ENCODE measurements around the gene ARRDC5.
"Not testable (repeated sequence)": the region's sequence is repeated elsewhere in the genome, so short reads cannot be mapped to it uniquely, and the experiment has no call there.

ARRDC5 gene

DNA sequence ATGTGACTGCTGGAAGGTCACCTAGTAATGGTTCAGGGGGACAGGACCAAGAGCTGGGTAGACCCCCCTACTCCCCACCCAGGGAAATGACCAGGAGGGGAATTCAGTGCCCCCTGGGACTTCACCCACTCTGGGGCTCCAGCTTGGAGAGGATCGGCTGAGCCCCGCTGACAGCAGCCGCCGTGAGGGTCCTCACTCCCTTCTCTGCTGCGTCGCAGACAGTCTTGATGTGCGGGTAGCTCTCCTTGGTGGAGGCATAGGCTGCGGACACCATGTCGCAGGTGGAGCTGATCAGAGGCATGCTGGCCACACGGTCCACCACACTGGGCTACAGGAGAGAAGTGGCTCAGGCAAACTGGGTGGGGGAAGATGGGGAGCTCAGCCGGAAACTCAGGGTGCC, 43.0 kb downstream of the ARRDC5 start:
- TF ChIP-seq FOXM1 (IDR thresholded peaks at IDR 0.05; ENCODE audit: borderline replicate concordance) (no peak), ZNF384 (IDR thresholded peaks at IDR 0.05) (no peak), BHLHE40 (IDR thresholded peaks at IDR 0.05; ENCODE audit: borderline replicate concordance) (no peak), L3MBTL2 (conservative IDR thresholded peaks at IDR 0.05) (no peak), SP1 (IDR thresholded peaks at IDR 0.05) (no peak), ELF4 (IDR thresholded peaks at IDR 0.05) (no peak), LEF1 (IDR thresholded peaks at IDR 0.05; ENCODE audit: borderline replicate concordance) (no peak), FOXK2 (IDR thresholded peaks at IDR 0.05) (no peak), TARDBP (IDR thresholded peaks at IDR 0.05) (no peak)
- TF ChIP-seq, protein P1, sequence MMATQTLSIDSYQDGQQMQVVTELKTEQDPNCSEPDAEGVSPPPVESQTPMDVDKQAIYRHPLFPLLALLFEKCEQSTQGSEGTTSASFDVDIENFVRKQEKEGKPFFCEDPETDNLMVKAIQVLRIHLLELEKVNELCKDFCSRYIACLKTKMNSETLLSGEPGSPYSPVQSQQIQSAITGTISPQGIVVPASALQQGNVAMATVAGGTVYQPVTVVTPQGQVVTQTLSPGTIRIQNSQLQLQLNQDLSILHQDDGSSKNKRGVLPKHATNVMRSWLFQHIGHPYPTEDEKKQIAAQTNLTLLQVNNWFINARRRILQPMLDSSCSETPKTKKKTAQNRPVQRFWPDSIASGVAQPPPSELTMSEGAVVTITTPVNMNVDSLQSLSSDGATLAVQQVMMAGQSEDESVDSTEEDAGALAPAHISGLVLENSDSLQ (IDR thresholded peaks at IDR 0.05), result no peak
- no peak for DNase-seq (ENCODE audit: extremely low spot score)
- ChIA-PET POLR2A (no interaction called here), CTCF (no interaction called here)

DNA sequence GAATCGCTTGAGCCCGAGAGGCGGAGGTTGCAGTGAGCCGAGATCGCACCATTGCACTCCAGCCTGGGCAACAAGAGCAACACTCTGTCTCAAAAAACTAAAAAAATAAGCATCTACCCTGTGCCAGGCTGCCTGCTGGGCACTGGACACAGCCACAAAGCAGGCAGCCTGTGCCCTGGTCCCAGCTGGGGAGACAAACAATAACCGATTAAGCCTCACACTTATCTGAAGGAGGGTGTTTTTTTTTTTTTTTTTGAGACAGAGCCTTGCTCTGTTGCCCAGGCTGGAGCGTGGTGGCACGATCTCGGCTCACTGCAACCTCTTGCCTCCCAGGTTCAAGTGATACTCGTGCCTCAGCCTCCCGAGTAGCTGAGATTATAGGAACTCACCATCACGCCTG, 46.2 kb downstream of the ARRDC5 start:
- POLR2A ChIA-PET; CTCF ChIA-PET; DNase-seq (ENCODE audit: extremely low spot score): not testable (repeated sequence)

DNA sequence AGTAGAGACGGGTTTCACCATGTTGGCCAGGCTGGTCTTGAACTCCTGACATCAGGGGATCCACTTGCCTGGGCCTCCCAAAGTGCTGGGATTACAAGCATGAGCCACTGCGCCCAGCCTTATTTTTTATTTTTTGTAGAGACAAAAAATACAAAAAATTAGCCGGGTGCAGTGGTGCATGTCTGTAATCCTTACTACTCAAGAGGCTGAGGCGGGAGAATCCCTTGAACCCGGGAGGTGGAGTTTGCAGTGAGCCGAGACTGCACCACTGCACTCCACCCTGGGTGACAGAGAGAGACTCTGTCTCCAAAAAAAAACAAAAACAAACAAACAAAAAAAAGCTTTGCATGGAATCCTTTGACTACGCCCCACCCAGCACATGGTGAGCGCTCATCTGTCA, 49.2 kb downstream of the ARRDC5 start:
- CTCF ChIA-PET, result interaction anchor here (0.8 kb wide), 1 partner anchor 44 kb away, joined by 3 read pairs; no protein-coding TSS in a partner anchor
- DNase-seq (ENCODE audit: extremely low spot score); POLR2A ChIA-PET: not testable (repeated sequence)

DNA sequence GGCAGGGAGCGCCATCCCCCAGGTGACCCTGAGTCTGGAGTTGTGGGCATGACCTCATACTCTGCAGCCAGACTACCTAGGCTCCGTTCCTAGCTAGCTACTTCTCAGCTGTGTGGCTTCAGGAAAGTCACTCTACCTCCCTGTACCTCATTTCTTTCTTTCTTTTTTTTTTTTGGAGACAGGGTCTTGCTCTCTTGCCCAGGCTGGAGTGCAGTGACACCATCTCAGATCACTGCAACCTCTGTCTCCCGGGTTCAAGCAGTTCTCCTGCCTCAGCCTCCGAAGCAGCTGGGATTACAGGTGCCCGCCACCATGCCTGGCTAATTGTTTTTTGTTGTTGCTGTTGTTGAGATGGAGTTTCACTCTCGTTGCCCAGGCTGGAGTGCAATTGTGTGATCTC, 50.2 kb downstream of the ARRDC5 start:
- TF ChIP-seq FOXM1 (IDR thresholded peaks at IDR 0.05; ENCODE audit: borderline replicate concordance) (no peak), ZNF384 (IDR thresholded peaks at IDR 0.05) (peak; percentile 53)
- no peak for DNase-seq (ENCODE audit: extremely low spot score)
- ChIA-PET POLR2A (no interaction called here), CTCF (interaction anchor here (0.6 to 1.1 kb wide), 2 partner anchors 10 to 43 kb away, joined by 3 to 9 read pairs; no protein-coding TSS in a partner anchor)

- ChIA-PET POLR2A (interaction anchor here (1.0 kb wide), 1 partner anchor 42 kb away, joined by 3 read pairs; no protein-coding TSS in a partner anchor), CTCF (interaction anchor here (0.6 to 2.6 kb wide), 9 partner anchors 10 to 123 kb away, joined by 3 to 34 read pairs (median 3); partner anchors contain the start of gene PLIN3)
- TF ChIP-seq FOXK2 (IDR thresholded peaks at IDR 0.05) (no peak), FOXM1 (IDR thresholded peaks at IDR 0.05; ENCODE audit: borderline replicate concordance) (no peak)
- peak; percentile 78 for DNase-seq (ENCODE audit: extremely low spot score)
Observed at GRCh38 chr19:4851551-4852290, 51.0 kb downstream of the ARRDC5 start.

- TF ChIP-seq CTBP1 (IDR thresholded peaks at IDR 0.05; ENCODE audit: borderline replicate concordance), result no peak
- TF ChIP-seq ARNT (IDR thresholded peaks at IDR 0.05), result no peak
- no peak for TF ChIP-seq FOXK2 (IDR thresholded peaks at IDR 0.05)
- TF ChIP-seq SUZ12 (IDR thresholded peaks at IDR 0.05), result no peak
- TF ChIP-seq NFRKB (IDR thresholded peaks at IDR 0.05), result no peak
- no peak for TF ChIP-seq L3MBTL2 (conservative IDR thresholded peaks at IDR 0.05)
- TF ChIP-seq HDGF (IDR thresholded peaks at IDR 0.05; ENCODE audit: borderline replicate concordance), result no peak
- no peak for TF ChIP-seq LEF1 (IDR thresholded peaks at IDR 0.05; ENCODE audit: borderline replicate concordance)
- TF ChIP-seq FOXA1 (IDR thresholded peaks at IDR 0.05), result no peak
- TF ChIP-seq BHLHE40 (IDR thresholded peaks at IDR 0.05; ENCODE audit: borderline replicate concordance), result no peak
- TF ChIP-seq, protein P1 (IDR thresholded peaks at IDR 0.05), result no peak
- TF ChIP-seq ELF4 (IDR thresholded peaks at IDR 0.05), result no peak
- TF ChIP-seq SP1 (IDR thresholded peaks at IDR 0.05), result no peak
- TF ChIP-seq TARDBP (IDR thresholded peaks at IDR 0.05), result no peak
- TF ChIP-seq ZNF384 (IDR thresholded peaks at IDR 0.05), result no peak
- TF ChIP-seq FOXM1 (IDR thresholded peaks at IDR 0.05; ENCODE audit: borderline replicate concordance), result no peak
- CTCF ChIA-PET, result no interaction called here
Observed at GRCh38 chr19:4849019-4849418, 53.7 kb downstream of the ARRDC5 start.

GRCh38 chr19:4847190-4847973, 55.3 kb downstream of the ARRDC5 start:
- TF ChIP-seq FOXA1 (IDR thresholded peaks at IDR 0.05) (no peak), SUZ12 (IDR thresholded peaks at IDR 0.05) (no peak), ELF4 (IDR thresholded peaks at IDR 0.05) (no peak), NFRKB (IDR thresholded peaks at IDR 0.05) (no peak), BHLHE40 (IDR thresholded peaks at IDR 0.05; ENCODE audit: borderline replicate concordance) (no peak), LEF1 (IDR thresholded peaks at IDR 0.05; ENCODE audit: borderline replicate concordance) (no peak), ARNT (IDR thresholded peaks at IDR 0.05) (no peak), FOXK2 (IDR thresholded peaks at IDR 0.05) (no peak), SP1 (IDR thresholded peaks at IDR 0.05) (no peak), HDGF (IDR thresholded peaks at IDR 0.05; ENCODE audit: borderline replicate concordance) (no peak), L3MBTL2 (conservative IDR thresholded peaks at IDR 0.05) (no peak), FOXM1 (IDR thresholded peaks at IDR 0.05; ENCODE audit: borderline replicate concordance) (no peak), ZNF384 (IDR thresholded peaks at IDR 0.05) (no peak), TARDBP (IDR thresholded peaks at IDR 0.05) (no peak), CTBP1 (IDR thresholded peaks at IDR 0.05; ENCODE audit: borderline replicate concordance) (no peak)
- TF ChIP-seq, protein P1 (IDR thresholded peaks at IDR 0.05), result no peak
- CTCF ChIA-PET, result no interaction called here
- DNase-seq (ENCODE audit: extremely low spot score), result no peak
- POLR2A ChIA-PET, result interaction anchor here (0.8 kb wide), 1 partner anchor 30 kb away, joined by 3 read pairs; no protein-coding TSS in a partner anchor

More at GRCh38 chr19:4849019-4849418, 53.7 kb downstream of the ARRDC5 start:
- no peak for DNase-seq (ENCODE audit: extremely low spot score)
- POLR2A ChIA-PET, result no interaction called here

DNA sequence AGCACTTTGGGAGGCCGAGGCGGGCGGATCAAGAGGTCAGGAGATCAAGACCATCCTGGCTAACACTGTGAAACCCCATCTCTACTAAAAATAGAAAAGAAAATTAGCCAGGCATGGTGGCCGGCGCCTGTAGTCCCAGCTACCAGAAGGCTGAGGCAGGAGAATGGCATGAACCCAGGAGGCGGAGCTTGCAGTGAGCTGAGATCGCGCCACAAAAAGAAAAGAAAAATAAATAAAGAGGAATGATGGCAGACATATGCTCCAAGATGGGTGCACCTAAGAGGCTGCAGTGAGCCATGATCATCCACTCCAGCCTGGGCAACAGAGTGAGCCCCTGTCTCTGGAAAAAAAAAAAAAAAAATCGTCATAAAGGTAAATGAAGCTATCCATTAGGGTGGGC, 56.7 kb downstream of the ARRDC5 start:
- not testable (repeated sequence) for DNase-seq (ENCODE audit: extremely low spot score)
- CTCF ChIA-PET, result interaction anchor here (0.7 to 2.8 kb wide), 2 partner anchors 20 to 36 kb away, joined by 4 to 12 read pairs; no protein-coding TSS in a partner anchor
- POLR2A ChIA-PET, result interaction anchor here (1.0 kb wide), 1 partner anchor 33 kb away, joined by 3 read pairs; no protein-coding TSS in a partner anchor

Data from HEK293T (cell line).